Measurements from ENCODE around the gene HEXB. TPM values are rescaled to one million over a fixed set of nuclear protein-coding genes. Genes with fewer than 3 reads are reported as not detected.

The HEXB gene
- total RNA-seq, 1 experiment from 2014 or later: 60.9 TPM

- TF ChIP-seq ZNF416 (CRISPR knock-in tag; IDR thresholded peaks at IDR 0.05): no peak
- no peak; the same call in 1 of the 2 replicates for TF ChIP-seq SMAD3 (CRISPR knock-in tag; IDR thresholded peaks at IDR 0.05; ENCODE audit: borderline replicate concordance)
- TF ChIP-seq RORB (CRISPR knock-in tag; IDR thresholded peaks at IDR 0.05): no peak
- TF ChIP-seq ZNF263 (CRISPR knock-in tag; IDR thresholded peaks at IDR 0.05; ENCODE audit: low read depth): no peak
- TF ChIP-seq NR3C1 (CRISPR knock-in tag; conservative IDR thresholded peaks at IDR 0.05; ENCODE audit: low read depth): no peak
- TF ChIP-seq CREB1 (CRISPR knock-in tag; IDR thresholded peaks at IDR 0.05): 0 out of 2 replicates have a peak, but pooled peaks have one; percentile 38
- TF ChIP-seq ZNF396 (CRISPR knock-in tag; IDR thresholded peaks at IDR 0.05; ENCODE audit: borderline replicate concordance): no peak
- 0 out of 2 replicates have a peak, but pooled peaks have one; percentile 31 for TF ChIP-seq ZSCAN18 (CRISPR knock-in tag; IDR thresholded peaks at IDR 0.05)
- no peak; the same call in 1 of the 2 replicates for TF ChIP-seq FOXP1 (CRISPR knock-in tag; IDR thresholded peaks at IDR 0.05; ENCODE audit: borderline replicate concordance)
- TF ChIP-seq STAT6 (CRISPR knock-in tag; conservative IDR thresholded peaks at IDR 0.05; ENCODE audit: low read depth): no peak
- no peak for TF ChIP-seq CTCF (IDR thresholded peaks at IDR 0.05)
- 0 out of 2 replicates have a peak, but pooled peaks have one; percentile 25 for TF ChIP-seq TEAD1 (CRISPR knock-in tag; IDR thresholded peaks at IDR 0.05)
- no peak for TF ChIP-seq ZNF423 (CRISPR knock-in tag; IDR thresholded peaks at IDR 0.05)
- peak; percentile 88 for TF ChIP-seq E2F5 (CRISPR knock-in tag; IDR thresholded peaks at IDR 0.05)
Observed at GRCh38 chr5:74684900-74685851, at the start of gene HEXB (continued).

- DNase-seq (ENCODE audit: low spot score): no peak
- Mint-ChIP-seq H3K36me3 (peaks cover 23% of the 10 kb centered on the region), H3K4me3 (no peak overlapping the region), H3K27me3 (ENCODE audit: low read depth) (peaks cover 13% of the 10 kb centered on the region), H3K4me1 (peaks cover 47% of the 10 kb centered on the region), H3K27ac (no peak overlapping the region), H3K9me3 (no peaks in the 10 kb centered on the region)
- CTCF ChIA-PET: no interaction called here
- POLR2A ChIA-PET: no interaction called here
- no peak for ATAC-seq
- TF ChIP-seq NR3C1 (CRISPR knock-in tag; conservative IDR thresholded peaks at IDR 0.05; ENCODE audit: low read depth) (no peak), ESRRA (CRISPR knock-in tag; IDR thresholded peaks at IDR 0.05; ENCODE audit: borderline replicate concordance) (no peak), FOXP1 (CRISPR knock-in tag; IDR thresholded peaks at IDR 0.05; ENCODE audit: borderline replicate concordance) (no peak), SP1 (CRISPR knock-in tag; conservative IDR thresholded peaks at IDR 0.05) (no peak), ZMAT4 (CRISPR knock-in tag; IDR thresholded peaks at IDR 0.05) (no peak), SMAD3 (CRISPR knock-in tag; IDR thresholded peaks at IDR 0.05; ENCODE audit: borderline replicate concordance) (no peak), NR2C2 (CRISPR knock-in tag; IDR thresholded peaks at IDR 0.05) (no peak), ZNF263 (CRISPR knock-in tag; IDR thresholded peaks at IDR 0.05; ENCODE audit: low read depth) (no peak), RELA (CRISPR knock-in tag; IDR thresholded peaks at IDR 0.05; ENCODE audit: borderline replicate concordance) (no peak), FOXK1 (CRISPR knock-in tag; IDR thresholded peaks at IDR 0.05) (no peak), ARID4B (CRISPR knock-in tag; IDR thresholded peaks at IDR 0.05; ENCODE audit: borderline replicate concordance) (no peak), ZSCAN18 (CRISPR knock-in tag; IDR thresholded peaks at IDR 0.05) (no peak)
Observed at GRCh38 chr5:74636149-74636548, 48.9 kb upstream of the HEXB start.
